Measurements from ENCODE around the gene GRPR. TPM values are rescaled to one million over a fixed set of nuclear protein-coding genes. Genes with fewer than 3 reads are reported as not detected.

Gene GRPR
- total RNA-seq, 6 experiments from 2014 or later: 0.11 to 0.28 (median 0.23) TPM; not detected in 1

GRCh38 chrX:16082470-16083085, 40.8 kb upstream of the GRPR start:
- no peak overlapping the region for H3K27ac Mint-ChIP-seq
- H3K4me3 Mint-ChIP-seq: no peak overlapping the region
- no peaks in the 10 kb centered on the region for H3K9me3 Mint-ChIP-seq
- peaks cover 3% of the 10 kb centered on the region for H3K27me3 Mint-ChIP-seq (ENCODE audit: insufficient read depth)
- no peaks in the 10 kb centered on the region for H3K4me1 Mint-ChIP-seq (ENCODE audit: low read depth)
- no peak for DNase-seq
- TF ChIP-seq, protein P1, sequence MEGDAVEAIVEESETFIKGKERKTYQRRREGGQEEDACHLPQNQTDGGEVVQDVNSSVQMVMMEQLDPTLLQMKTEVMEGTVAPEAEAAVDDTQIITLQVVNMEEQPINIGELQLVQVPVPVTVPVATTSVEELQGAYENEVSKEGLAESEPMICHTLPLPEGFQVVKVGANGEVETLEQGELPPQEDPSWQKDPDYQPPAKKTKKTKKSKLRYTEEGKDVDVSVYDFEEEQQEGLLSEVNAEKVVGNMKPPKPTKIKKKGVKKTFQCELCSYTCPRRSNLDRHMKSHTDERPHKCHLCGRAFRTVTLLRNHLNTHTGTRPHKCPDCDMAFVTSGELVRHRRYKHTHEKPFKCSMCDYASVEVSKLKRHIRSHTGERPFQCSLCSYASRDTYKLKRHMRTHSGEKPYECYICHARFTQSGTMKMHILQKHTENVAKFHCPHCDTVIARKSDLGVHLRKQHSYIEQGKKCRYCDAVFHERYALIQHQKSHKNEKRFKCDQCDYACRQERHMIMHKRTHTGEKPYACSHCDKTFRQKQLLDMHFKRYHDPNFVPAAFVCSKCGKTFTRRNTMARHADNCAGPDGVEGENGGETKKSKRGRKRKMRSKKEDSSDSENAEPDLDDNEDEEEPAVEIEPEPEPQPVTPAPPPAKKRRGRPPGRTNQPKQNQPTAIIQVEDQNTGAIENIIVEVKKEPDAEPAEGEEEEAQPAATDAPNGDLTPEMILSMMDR (IDR thresholded peaks at IDR 0.05): no peak
- H3K36me3 Mint-ChIP-seq (ENCODE audit: low read depth): no peaks in the 10 kb centered on the region

DNA sequence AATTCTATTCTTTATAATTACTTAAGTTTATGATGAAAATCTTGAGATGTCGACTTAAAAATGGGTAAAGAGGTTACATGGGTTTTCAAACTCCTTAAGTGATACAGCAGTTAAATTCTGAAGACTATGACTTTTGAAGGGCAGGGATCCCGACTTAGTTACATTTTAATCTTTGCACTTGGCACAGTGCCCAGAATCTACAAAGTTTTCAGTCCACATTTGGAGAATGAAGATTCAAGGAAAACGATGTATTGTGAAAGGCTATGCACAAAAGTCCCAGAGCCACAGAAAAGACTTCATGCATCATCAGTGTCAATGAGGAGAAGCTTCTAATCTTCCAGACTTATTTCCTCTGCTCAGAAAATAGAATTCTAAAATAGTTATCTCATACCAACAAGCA, 36.3 kb upstream of the GRPR start:
- H3K4me3 Mint-ChIP-seq: no peak overlapping the region
- H3K27me3 Mint-ChIP-seq (ENCODE audit: insufficient read depth): peaks cover 8% of the 10 kb centered on the region; the same call in 1 of the 2 replicates
- H3K27ac Mint-ChIP-seq: no peak overlapping the region
- TF ChIP-seq, protein P1 (IDR thresholded peaks at IDR 0.05): no peak
- H3K4me1 Mint-ChIP-seq (ENCODE audit: low read depth): no peaks in the 10 kb centered on the region
- no peaks in the 10 kb centered on the region for H3K36me3 Mint-ChIP-seq (ENCODE audit: low read depth)
- no peaks in the 10 kb centered on the region for H3K9me3 Mint-ChIP-seq
- DNase-seq: no peak

DNA sequence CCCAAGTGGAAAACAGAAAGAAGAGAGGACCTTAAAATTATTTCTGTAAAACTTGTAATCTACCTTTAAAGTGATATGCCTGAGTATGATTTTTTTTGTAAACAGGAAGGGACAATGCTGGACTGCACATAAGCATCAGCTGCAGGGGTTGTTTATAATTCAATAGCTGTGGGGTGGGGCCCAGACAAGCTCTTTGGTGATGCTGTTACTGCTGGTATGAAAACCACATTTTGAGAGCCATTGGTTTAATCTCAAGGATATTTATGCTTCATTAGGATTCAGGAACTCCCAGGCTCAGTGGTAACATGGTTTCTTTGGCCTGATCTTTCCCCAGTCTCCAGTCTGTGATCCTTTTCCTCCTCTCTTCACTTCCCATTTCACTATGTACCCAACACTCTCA, 34.3 kb upstream of the GRPR start:
- no peaks in the 10 kb centered on the region for H3K4me1 Mint-ChIP-seq (ENCODE audit: low read depth)
- TF ChIP-seq, protein P1 (IDR thresholded peaks at IDR 0.05): no peak
- peaks cover 11% of the 10 kb centered on the region; the same call in 1 of the 2 replicates for H3K27me3 Mint-ChIP-seq (ENCODE audit: insufficient read depth)
- no peaks in the 10 kb centered on the region for H3K9me3 Mint-ChIP-seq
- H3K27ac Mint-ChIP-seq: no peak overlapping the region
- DNase-seq: no peak
- no peak overlapping the region for H3K4me3 Mint-ChIP-seq
- H3K36me3 Mint-ChIP-seq (ENCODE audit: low read depth): no peaks in the 10 kb centered on the region

DNA sequence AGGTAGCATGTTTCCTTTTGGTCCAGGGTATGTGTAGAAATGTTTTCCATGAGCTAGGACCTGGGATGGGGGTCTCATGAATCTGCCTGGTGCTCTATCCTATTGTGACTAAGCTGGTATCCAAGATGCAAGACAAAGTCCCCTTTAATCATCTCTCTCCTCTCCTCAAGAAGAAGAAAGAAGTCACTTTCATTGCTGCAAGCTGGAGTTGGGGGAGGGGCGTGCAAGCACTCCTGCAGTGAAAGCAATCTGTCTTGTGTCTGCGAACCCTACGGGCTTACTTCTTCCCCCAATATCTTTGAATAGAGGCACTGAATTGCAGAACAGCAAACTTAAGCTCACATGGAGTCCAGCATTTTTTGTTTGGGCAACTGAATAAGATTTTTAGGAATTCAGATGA, 27.2 kb upstream of the GRPR start:
- Mint-ChIP-seq H3K36me3 (ENCODE audit: low read depth) (no peaks in the 10 kb centered on the region), H3K27me3 (ENCODE audit: insufficient read depth) (peaks cover 4% of the 10 kb centered on the region), H3K9me3 (peaks cover 4% of the 10 kb centered on the region; the same call in 1 of the 2 replicates), H3K4me1 (ENCODE audit: low read depth) (no peaks in the 10 kb centered on the region), H3K27ac (no peak overlapping the region), H3K4me3 (no peak overlapping the region)
- TF ChIP-seq, protein P1 (IDR thresholded peaks at IDR 0.05): no peak
- no peak for DNase-seq

DNA sequence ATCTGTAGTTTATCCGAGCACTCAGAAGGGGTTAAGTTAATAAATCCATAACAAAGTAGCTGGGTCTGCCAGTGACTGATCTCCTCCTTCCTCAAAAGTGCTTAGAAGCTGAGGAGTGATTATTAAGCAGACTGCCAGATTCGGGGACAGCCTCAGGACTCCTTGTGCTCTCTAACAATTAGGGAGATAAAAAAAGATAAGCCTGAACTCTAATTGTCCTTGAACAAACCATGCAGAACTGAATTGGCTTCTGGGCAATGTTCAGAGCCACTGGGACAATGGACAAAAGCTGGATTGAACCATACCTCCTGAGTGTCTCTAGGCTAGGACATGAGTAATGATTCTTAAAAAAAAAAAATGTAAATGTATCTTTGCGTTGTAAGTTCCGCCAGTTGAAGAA, 22.7 kb upstream of the GRPR start:
- no peak overlapping the region for H3K4me3 Mint-ChIP-seq
- no peaks in the 10 kb centered on the region for H3K9me3 Mint-ChIP-seq
- no peaks in the 10 kb centered on the region for H3K4me1 Mint-ChIP-seq (ENCODE audit: low read depth)
- H3K36me3 Mint-ChIP-seq (ENCODE audit: low read depth): no peaks in the 10 kb centered on the region
- H3K27ac Mint-ChIP-seq: no peak overlapping the region
- DNase-seq: no peak
- TF ChIP-seq, protein P1 (IDR thresholded peaks at IDR 0.05): no peak
- peaks cover 2% of the 10 kb centered on the region; the same call in 1 of the 2 replicates for H3K27me3 Mint-ChIP-seq (ENCODE audit: insufficient read depth)

All from HFFc6 (cell line).